GM12878 (cell line): ENCODE data around the gene PRSS58. TPM values are rescaled to one million over a fixed set of nuclear protein-coding genes. Genes with fewer than 3 reads are reported as not detected.

ENCODE experiments used
- ATAC-seq: fragments of 200-7000 bp; cut with Tn5 transposase; 3 replicates; pipeline ENCODE4 v1.9.1; 2020; ENCODE audit warnings: mild to moderate bottlenecking, moderate library complexity
- BruUV-seq: library from RNA; stranded (reverse); fragments of 400-500 nt; replicated peaks from 2 replicates; lab custom pipeline; 2021; lab: Mats Ljungman, UMichigan
- CTCF ChIA-PET: fragments of 300-600 bp; sonication (Branson Sonifier 250); formaldehyde crosslinking; extraction: SDS; loops from one replicate; lab custom pipeline; 2021; ENCODE audit warnings: inconsistent platforms; lab: Yijun Ruan, JAX
- POLR2A ChIA-PET: fragments of 350-600 bp; formaldehyde crosslinking; extraction: SDS; loops from one replicate; lab custom pipeline; 2021; ENCODE audit warnings: inconsistent platforms; lab: Charles Lee
- RAD21 ChIA-PET: fragments of 300-600 bp; sonication (Branson Sonifier 250); formaldehyde crosslinking; loops from one replicate; lab custom pipeline; 2023; ENCODE audit warnings: antibody characterized with exemption; ENCODE audit not compliant: unreplicated experiment; lab: Charles Lee
- SMC1A ChIA-PET: fragments of 300-600 bp; sonication (Branson Sonifier 250); formaldehyde crosslinking; loops from one replicate; lab custom pipeline; 2023; ENCODE audit not compliant: unreplicated experiment, uncharacterized antibody; lab: Charles Lee
- DNase-seq: peaks from one replicate; pipeline ENCODE4 v3.0.0-alpha.2; 2011; ENCODE audit warnings: low read depth, low spot score
- FAIRE-seq: peaks from 3 replicates; lab custom pipeline; 2011; peaks lifted over from hg19 to GRCh38; lab: Jason Lieb, UNC
- H2AFZ ChIP-seq: 2 replicates; pipeline ENCODE4 v1.6.0; 2011; ENCODE audit warnings: low read depth, low read length, control low read depth; ENCODE audit not compliant: control insufficient read depth
- H3K27ac ChIP-seq: 2 replicates; pipeline ENCODE4 v1.5.1; 2011; ENCODE audit warnings: control low read depth; ENCODE audit not compliant: control insufficient read depth, insufficient read depth
- H3K27me3 ChIP-seq, 2 experiments: replicated peaks in 1 of 2; 2 replicates each; pipeline versions ENCODE4 v1.6.0 to v1.6.1; 2011; ENCODE audit warnings: low read length in 1 of 2; ENCODE audit not compliant: control insufficient read depth in 2 of 2, insufficient read depth in 2 of 2
- H3K36me3 ChIP-seq, 2 experiments: 2 replicates each; pipeline ENCODE4 v1.5.1; 2011; ENCODE audit warnings: low read length in 1 of 2; ENCODE audit not compliant: control insufficient read depth in 2 of 2, insufficient read depth in 2 of 2
- H3K4me1 ChIP-seq: 2 replicates; pipeline ENCODE4 v1.6.1; 2011; ENCODE audit warnings: mild to moderate bottlenecking, low read length, moderate library complexity, mixed read lengths; ENCODE audit not compliant: control insufficient read depth, insufficient read depth
- H3K4me2 ChIP-seq: 2 replicates; pipeline ENCODE4 v1.6.0; 2011; ENCODE audit warnings: control low read depth; ENCODE audit not compliant: control insufficient read depth, insufficient read depth
- H3K4me3 ChIP-seq: fragments of 200-600 bp; sonication (generic); 2 replicates; pipeline ENCODE4 v1.5.1; 2016
- H3K79me2 ChIP-seq: 2 replicates; pipeline ENCODE4 v1.6.0; 2011; ENCODE audit warnings: low read length; ENCODE audit not compliant: control insufficient read depth, insufficient read depth
- H3K9ac ChIP-seq: 2 replicates; pipeline ENCODE4 v1.8.0; 2011; ENCODE audit warnings: low read length, control low read depth, mixed read lengths; ENCODE audit not compliant: control insufficient read depth, insufficient read depth
- H3K9me3 ChIP-seq: replicated peaks from 3 replicates; pipeline ENCODE4 v1.5.1; 2011; ENCODE audit warnings: mild to moderate bottlenecking, low read length; ENCODE audit not compliant: control insufficient read depth, insufficient read depth
- H4K20me1 ChIP-seq: 2 replicates; pipeline ENCODE4 v1.6.0; 2011; ENCODE audit not compliant: control insufficient read depth, insufficient read depth
- TCF12 ChIP-seq: IDR thresholded peaks from 2 replicates; pipeline ENCODE4 v1.6.1; 2011; ENCODE audit warnings: low read depth, mild to moderate bottlenecking, low read length
- WRNIP1 ChIP-seq: IDR thresholded peaks from 2 replicates; pipeline ENCODE4 v1.6.1; 2011; ENCODE audit warnings: low read depth, low read length, improper control_type of control experiment, borderline replicate concordance
- WGBS: methylation state at CpG from one replicate; pipeline ENCODE4 v1.1.6; 2016; ENCODE audit warnings: low lambda C conversion rate; ENCODE audit not compliant: insufficient replicate concordance, insufficient coverage; ENCODE audit errors: missing lambda C conversion rate; 5-methylcytosine and 5-hydroxymethylcytosine counted together
- in situ Hi-C: fragments of 300-500 bp; cut with MboI; formaldehyde crosslinking; loops from 9 replicates; pipeline ENCODE4 v1.14.3; 2018; ENCODE audit warnings: mixed read lengths
- intact Hi-C: fragments of 100-400 bp; cut with micrococcal nuclease; formaldehyde crosslinking; loops from one replicate; pipeline ENCODE4 v1.14.2; 2022; ENCODE audit not compliant: unreplicated experiment
- polyA plus RNA-seq, 11 experiments: library from polyadenylated mRNA; depleted of rRNA in 4 of 11; unstranded in 6 of 11; stranded (reverse) in 5 of 11; fragments of >200 nt; fragmentation: Nextera tagmentation in 4 of 11; fragmentation: Illumina TruSeq in 1 of 11; extraction: Ambion mirVana in 4 of 11; extraction: Trizol in 1 of 11; gene quantifications; 1 replicate in 1 of 11; 2 replicates in 10 of 11; pipeline versions ENCODE4 v1.2.1 to v1.2.3, GENCODE V29; 2011 to 2016; ENCODE audit warnings: inconsistent platforms in 2 of 11, missing spikeins in 2 of 11, low read depth in 1 of 11
- total RNA-seq, 4 experiments: library from RNA; depleted of rRNA in 3 of 4; stranded (reverse); fragments of >200 nt in 3 of 4; fragmentation: Illumina TruSeq in 1 of 4; extraction: Trizol in 1 of 4; gene quantifications; 2 replicates each; pipeline versions ENCODE4 v1.2.1 to v1.2.3, GENCODE V29; 2013 to 2021
- TF ChIP-seq, protein P1 (sequence below): fragments of 450-650 bp; IDR thresholded peaks from 2 replicates; pipeline ENCODE4 v1.6.1; 2017; ENCODE audit warnings: antibody characterized with exemption, mild to moderate bottlenecking, moderate library complexity
- TF ChIP-seq, protein P2 (sequence below): fragments of 450-650 bp; formaldehyde crosslinking; IDR thresholded peaks from 2 replicates; pipeline ENCODE4 v1.5.0; 2022; ENCODE audit warnings: mild to moderate bottlenecking, missing genetic modification characterization
- TF ChIP-seq, protein P3 (sequence below): fragments of 450-650 bp; IDR thresholded peaks from 2 replicates; pipeline ENCODE4 v1.6.1; 2017; ENCODE audit warnings: low read depth, mild to moderate bottlenecking, moderate library complexity
- TF ChIP-seq, protein P4 (sequence below): fragments of 450-650 bp; formaldehyde crosslinking; IDR thresholded peaks from 2 replicates; pipeline ENCODE4 v1.4.0; 2020; ENCODE audit warnings: mild to moderate bottlenecking, moderate library complexity

PRSS58 gene
- total and polyA plus RNA-seq, 10 of the 15 experiments (the other 5 are each of a cell fraction or from before 2014, with no cell fraction given): not detected

DNA sequence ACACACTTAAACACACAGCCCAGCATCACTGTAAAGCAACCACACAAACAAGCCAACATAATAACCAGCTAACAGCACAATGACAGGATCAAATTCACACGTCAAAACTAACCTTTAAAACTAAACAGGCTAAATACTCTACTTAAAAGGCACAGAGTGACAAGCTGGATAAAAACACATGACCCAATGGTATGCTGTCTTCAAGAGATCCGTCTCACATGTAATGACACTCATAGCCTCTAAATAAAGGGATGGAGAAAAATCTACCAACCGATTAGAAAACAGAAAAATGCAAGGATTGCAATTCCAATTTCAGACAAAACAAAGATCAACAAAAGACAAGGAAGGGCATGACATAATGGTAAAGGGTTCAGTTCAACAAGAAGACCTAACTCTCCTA is 17.2 kb upstream of the PRSS58 start:
- TF ChIP-seq TCF12 (no peak), WRNIP1 (no peak)
- TF ChIP-seq, protein P1, sequence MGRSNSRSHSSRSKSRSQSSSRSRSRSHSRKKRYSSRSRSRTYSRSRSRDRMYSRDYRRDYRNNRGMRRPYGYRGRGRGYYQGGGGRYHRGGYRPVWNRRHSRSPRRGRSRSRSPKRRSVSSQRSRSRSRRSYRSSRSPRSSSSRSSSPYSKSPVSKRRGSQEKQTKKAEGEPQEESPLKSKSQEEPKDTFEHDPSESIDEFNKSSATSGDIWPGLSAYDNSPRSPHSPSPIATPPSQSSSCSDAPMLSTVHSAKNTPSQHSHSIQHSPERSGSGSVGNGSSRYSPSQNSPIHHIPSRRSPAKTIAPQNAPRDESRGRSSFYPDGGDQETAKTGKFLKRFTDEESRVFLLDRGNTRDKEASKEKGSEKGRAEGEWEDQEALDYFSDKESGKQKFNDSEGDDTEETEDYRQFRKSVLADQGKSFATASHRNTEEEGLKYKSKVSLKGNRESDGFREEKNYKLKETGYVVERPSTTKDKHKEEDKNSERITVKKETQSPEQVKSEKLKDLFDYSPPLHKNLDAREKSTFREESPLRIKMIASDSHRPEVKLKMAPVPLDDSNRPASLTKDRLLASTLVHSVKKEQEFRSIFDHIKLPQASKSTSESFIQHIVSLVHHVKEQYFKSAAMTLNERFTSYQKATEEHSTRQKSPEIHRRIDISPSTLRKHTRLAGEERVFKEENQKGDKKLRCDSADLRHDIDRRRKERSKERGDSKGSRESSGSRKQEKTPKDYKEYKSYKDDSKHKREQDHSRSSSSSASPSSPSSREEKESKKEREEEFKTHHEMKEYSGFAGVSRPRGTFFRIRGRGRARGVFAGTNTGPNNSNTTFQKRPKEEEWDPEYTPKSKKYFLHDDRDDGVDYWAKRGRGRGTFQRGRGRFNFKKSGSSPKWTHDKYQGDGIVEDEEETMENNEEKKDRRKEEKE: no peak
- TF ChIP-seq, protein P2, sequence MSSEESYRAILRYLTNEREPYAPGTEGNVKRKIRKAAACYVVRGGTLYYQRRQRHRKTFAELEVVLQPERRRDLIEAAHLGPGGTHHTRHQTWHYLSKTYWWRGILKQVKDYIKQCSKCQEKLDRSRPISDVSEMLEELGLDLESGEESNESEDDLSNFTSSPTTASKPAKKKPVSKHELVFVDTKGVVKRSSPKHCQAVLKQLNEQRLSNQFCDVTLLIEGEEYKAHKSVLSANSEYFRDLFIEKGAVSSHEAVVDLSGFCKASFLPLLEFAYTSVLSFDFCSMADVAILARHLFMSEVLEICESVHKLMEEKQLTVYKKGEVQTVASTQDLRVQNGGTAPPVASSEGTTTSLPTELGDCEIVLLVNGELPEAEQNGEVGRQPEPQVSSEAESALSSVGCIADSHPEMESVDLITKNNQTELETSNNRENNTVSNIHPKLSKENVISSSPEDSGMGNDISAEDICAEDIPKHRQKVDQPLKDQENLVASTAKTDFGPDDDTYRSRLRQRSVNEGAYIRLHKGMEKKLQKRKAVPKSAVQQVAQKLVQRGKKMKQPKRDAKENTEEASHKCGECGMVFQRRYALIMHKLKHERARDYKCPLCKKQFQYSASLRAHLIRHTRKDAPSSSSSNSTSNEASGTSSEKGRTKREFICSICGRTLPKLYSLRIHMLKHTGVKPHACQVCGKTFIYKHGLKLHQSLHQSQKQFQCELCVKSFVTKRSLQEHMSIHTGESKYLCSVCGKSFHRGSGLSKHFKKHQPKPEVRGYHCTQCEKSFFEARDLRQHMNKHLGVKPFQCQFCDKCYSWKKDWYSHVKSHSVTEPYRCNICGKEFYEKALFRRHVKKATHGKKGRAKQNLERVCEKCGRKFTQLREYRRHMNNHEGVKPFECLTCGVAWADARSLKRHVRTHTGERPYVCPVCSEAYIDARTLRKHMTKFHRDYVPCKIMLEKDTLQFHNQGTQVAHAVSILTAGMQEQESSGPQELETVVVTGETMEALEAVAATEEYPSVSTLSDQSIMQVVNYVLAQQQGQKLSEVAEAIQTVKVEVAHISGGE (CRISPR knock-in tag): no peak
- TF ChIP-seq, protein P3, sequence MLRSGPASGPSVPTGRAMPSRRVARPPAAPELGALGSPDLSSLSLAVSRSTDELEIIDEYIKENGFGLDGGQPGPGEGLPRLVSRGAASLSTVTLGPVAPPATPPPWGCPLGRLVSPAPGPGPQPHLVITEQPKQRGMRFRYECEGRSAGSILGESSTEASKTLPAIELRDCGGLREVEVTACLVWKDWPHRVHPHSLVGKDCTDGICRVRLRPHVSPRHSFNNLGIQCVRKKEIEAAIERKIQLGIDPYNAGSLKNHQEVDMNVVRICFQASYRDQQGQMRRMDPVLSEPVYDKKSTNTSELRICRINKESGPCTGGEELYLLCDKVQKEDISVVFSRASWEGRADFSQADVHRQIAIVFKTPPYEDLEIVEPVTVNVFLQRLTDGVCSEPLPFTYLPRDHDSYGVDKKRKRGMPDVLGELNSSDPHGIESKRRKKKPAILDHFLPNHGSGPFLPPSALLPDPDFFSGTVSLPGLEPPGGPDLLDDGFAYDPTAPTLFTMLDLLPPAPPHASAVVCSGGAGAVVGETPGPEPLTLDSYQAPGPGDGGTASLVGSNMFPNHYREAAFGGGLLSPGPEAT: no peak
- TF ChIP-seq, protein P4, sequence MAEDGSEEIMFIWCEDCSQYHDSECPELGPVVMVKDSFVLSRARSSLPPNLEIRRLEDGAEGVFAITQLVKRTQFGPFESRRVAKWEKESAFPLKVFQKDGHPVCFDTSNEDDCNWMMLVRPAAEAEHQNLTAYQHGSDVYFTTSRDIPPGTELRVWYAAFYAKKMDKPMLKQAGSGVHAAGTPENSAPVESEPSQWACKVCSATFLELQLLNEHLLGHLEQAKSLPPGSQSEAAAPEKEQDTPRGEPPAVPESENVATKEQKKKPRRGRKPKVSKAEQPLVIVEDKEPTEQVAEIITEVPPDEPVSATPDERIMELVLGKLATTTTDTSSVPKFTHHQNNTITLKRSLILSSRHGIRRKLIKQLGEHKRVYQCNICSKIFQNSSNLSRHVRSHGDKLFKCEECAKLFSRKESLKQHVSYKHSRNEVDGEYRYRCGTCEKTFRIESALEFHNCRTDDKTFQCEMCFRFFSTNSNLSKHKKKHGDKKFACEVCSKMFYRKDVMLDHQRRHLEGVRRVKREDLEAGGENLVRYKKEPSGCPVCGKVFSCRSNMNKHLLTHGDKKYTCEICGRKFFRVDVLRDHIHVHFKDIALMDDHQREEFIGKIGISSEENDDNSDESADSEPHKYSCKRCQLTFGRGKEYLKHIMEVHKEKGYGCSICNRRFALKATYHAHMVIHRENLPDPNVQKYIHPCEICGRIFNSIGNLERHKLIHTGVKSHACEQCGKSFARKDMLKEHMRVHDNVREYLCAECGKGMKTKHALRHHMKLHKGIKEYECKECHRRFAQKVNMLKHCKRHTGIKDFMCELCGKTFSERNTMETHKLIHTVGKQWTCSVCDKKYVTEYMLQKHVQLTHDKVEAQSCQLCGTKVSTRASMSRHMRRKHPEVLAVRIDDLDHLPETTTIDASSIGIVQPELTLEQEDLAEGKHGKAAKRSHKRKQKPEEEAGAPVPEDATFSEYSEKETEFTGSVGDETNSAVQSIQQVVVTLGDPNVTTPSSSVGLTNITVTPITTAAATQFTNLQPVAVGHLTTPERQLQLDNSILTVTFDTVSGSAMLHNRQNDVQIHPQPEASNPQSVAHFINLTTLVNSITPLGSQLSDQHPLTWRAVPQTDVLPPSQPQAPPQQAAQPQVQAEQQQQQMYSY (CRISPR knock-in tag): no peak
- Histone ChIP-seq H3K4me2 (no peak overlapping the region), H3K36me3 (no peaks in the 10 kb centered on the region), H2AFZ (no peak overlapping the region), H3K27ac (no peak overlapping the region), H3K4me3 (no peak overlapping the region), H3K4me1 (no peaks in the 10 kb centered on the region), H3K9ac (no peak overlapping the region), H4K20me1 (no peaks in the 10 kb centered on the region), H3K79me2 (no peaks in the 10 kb centered on the region), H3K27me3 (no peaks in the 10 kb centered on the region; a peak in 1 of 4 replicates), H3K9me3 (no peaks in the 10 kb centered on the region)
- no TSS peak for BruUV-seq
- ChIA-PET POLR2A (no interaction called here), SMC1A (no interaction called here), CTCF (no interaction called here), RAD21 (no interaction called here)
- intact Hi-C loops: no loop called here
- no peak for ATAC-seq
- in situ Hi-C loops: no loop called here
- no peak for DNase-seq
- 0% methylated on average over 3 of the region's 3 CpGs for WGBS
- no peak for FAIRE-seq
